Measurements from ENCODE around the gene MMP2. TPM values are rescaled to one million over a fixed set of nuclear protein-coding genes. Genes with fewer than 3 reads are reported as not detected.

MMP2 gene
- total and polyA plus RNA-seq, 4 experiments from 2014 or later: 0.55 to 0.84 TPM; not detected in 2

GRCh38 chr16:55476625-55477533, 2.1 kb upstream of the MMP2 start:
- Mint-ChIP-seq H3K9me3 (no peaks in the 10 kb centered on the region), H3K4me1 (peaks cover 0 to 5% (median 0%) of the 10 kb centered on the region in 4 donors), H3K4me3 (no peak overlapping the region), H3K27ac (peak overlapping the region in 1 of 7 donors; percentile 18), H3K27me3 (peaks cover 25 to 31% of the 10 kb centered on the region in 2 donors), H3K36me3 (no peaks in the 10 kb centered on the region)
- Histone ChIP-seq H3K36me3 (ENCODE audit: insufficient read depth, low read length) (no peaks in the 10 kb centered on the region), H3K9me3 (ENCODE audit: control insufficient read depth in 1 of 2, low read length in 2 of 2) (no peaks in the 10 kb centered on the region), H3K27me3 (ENCODE audit: insufficient read depth, low read length) (peaks cover 3% of the 10 kb centered on the region), H3K27ac (ENCODE audit: low read depth, low read length) (no peak overlapping the region), H3K4me3 (ENCODE audit: low read length in 2 of 2) (no peak overlapping the region), H3K4me1 (ENCODE audit: insufficient read depth, low read length) (no peaks in the 10 kb centered on the region)
- no peak for DNase-seq
- intact Hi-C loops (cut with micrococcal nuclease): no loop called here
- CTCF ChIA-PET (ENCODE audit: partially characterized antibody): interaction anchor here (1.4 to 4.2 kb wide), 2 partner anchors 12 kb away, joined by 3 to 30 read pairs; no protein-coding TSS in a partner anchor
- POLR2A ChIA-PET (ENCODE audit: partially characterized antibody): no interaction called here

- Mint-ChIP-seq H3K9me3 (no peaks in the 10 kb centered on the region), H3K4me3 (no peak overlapping the region), H3K4me1 (peaks cover 0 to 5% (median 0%) of the 10 kb centered on the region in 4 donors), H3K27me3 (peaks cover 25 to 30% of the 10 kb centered on the region in 2 donors), H3K36me3 (no peaks in the 10 kb centered on the region), H3K27ac (no peak overlapping the region)
- POLR2A ChIA-PET (ENCODE audit: partially characterized antibody): no interaction called here
- no peak overlapping the region for H3K27ac ChIP-seq (ENCODE audit: low read depth, low read length)
- no peaks in the 10 kb centered on the region for H3K36me3 ChIP-seq (ENCODE audit: insufficient read depth, low read length)
- CTCF ChIA-PET (ENCODE audit: partially characterized antibody): interaction anchor here (1.4 kb wide), 1 partner anchor 13 kb away, joined by 3 read pairs; no protein-coding TSS in a partner anchor
- H3K27me3 ChIP-seq (ENCODE audit: insufficient read depth, low read length): peaks cover 3% of the 10 kb centered on the region
- intact Hi-C loops (cut with micrococcal nuclease): no loop called here
- no peak overlapping the region for H3K4me3 ChIP-seq (ENCODE audit: low read length in 2 of 2)
- H3K9me3 ChIP-seq (ENCODE audit: control insufficient read depth in 1 of 2, low read length in 2 of 2): no peaks in the 10 kb centered on the region
- no peaks in the 10 kb centered on the region for H3K4me1 ChIP-seq (ENCODE audit: insufficient read depth, low read length)
- DNase-seq: no peak
Observed at GRCh38 chr16:55477736-55478135, 1.3 kb upstream of the MMP2 start.

- peaks cover 25 to 34% of the 10 kb centered on the region in 2 donors for H3K27me3 Mint-ChIP-seq
- H3K4me1 Mint-ChIP-seq: peaks cover 0 to 5% (median 0%) of the 10 kb centered on the region in 4 donors
- Histone ChIP-seq H3K27me3 (ENCODE audit: insufficient read depth, low read length) (peaks cover 3% of the 10 kb centered on the region), H3K36me3 (ENCODE audit: insufficient read depth, low read length) (no peaks in the 10 kb centered on the region), H3K4me3 (ENCODE audit: low read length in 2 of 2) (no peak overlapping the region), H3K4me1 (ENCODE audit: insufficient read depth, low read length) (no peaks in the 10 kb centered on the region), H3K9me3 (ENCODE audit: control insufficient read depth in 1 of 2, low read length in 2 of 2) (no peaks in the 10 kb centered on the region), H3K27ac (ENCODE audit: low read depth, low read length) (no peak overlapping the region)
- CTCF ChIA-PET (ENCODE audit: partially characterized antibody): interaction anchor here (3.0 kb wide), 1 partner anchor 14 kb away, joined by 12 read pairs; no protein-coding TSS in a partner anchor
- H3K27ac Mint-ChIP-seq: no peak overlapping the region
- POLR2A ChIA-PET (ENCODE audit: partially characterized antibody): no interaction called here
- no peak overlapping the region for H3K4me3 Mint-ChIP-seq
- H3K9me3 Mint-ChIP-seq: no peaks in the 10 kb centered on the region
- no peak for DNase-seq
- H3K36me3 Mint-ChIP-seq: no peaks in the 10 kb centered on the region
- intact Hi-C loops (cut with micrococcal nuclease): no loop called here
Observed at GRCh38 chr16:55479430-55480140, 587 bp downstream of the MMP2 start.

DNA sequence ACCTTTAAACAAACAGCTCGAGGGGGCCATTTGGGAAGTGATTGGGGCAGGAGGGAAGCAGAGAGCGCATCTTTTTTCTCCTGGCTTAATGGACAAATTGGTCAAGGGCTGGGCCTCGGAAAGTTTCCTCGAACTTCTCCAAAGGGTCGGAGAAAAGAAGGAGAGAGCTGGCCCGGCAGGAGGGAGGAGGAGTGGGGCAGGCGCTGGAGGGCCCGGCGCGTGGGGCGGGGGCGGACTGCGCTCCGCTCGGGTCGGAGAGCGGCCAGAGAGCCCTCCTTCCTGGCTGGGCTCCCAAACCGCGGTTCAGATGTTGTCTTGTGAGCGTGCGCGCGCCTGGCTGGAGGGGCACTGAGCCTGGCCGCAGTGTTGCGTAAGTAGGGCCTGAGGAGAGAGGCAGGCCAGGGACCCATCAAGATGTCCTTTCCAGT, 1.2 kb downstream of the MMP2 start:
- intact Hi-C loops (cut with micrococcal nuclease): no loop called here
- Histone ChIP-seq H3K36me3 (ENCODE audit: insufficient read depth, low read length) (no peaks in the 10 kb centered on the region), H3K4me3 (ENCODE audit: low read length in 2 of 2) (no peak overlapping the region), H3K9me3 (ENCODE audit: control insufficient read depth in 1 of 2, low read length in 2 of 2) (no peaks in the 10 kb centered on the region), H3K4me1 (ENCODE audit: insufficient read depth, low read length) (no peaks in the 10 kb centered on the region), H3K27me3 (ENCODE audit: insufficient read depth, low read length) (peaks cover 3% of the 10 kb centered on the region), H3K27ac (ENCODE audit: low read depth, low read length) (no peak overlapping the region)
- peaks cover 0 to 5% (median 0%) of the 10 kb centered on the region in 4 donors for H3K4me1 Mint-ChIP-seq
- no peaks in the 10 kb centered on the region for H3K36me3 Mint-ChIP-seq
- CTCF ChIA-PET (ENCODE audit: partially characterized antibody): interaction anchor here (3.0 kb wide), 1 partner anchor 15 kb away, joined by 12 read pairs; no protein-coding TSS in a partner anchor
- POLR2A ChIA-PET (ENCODE audit: partially characterized antibody): no interaction called here
- DNase-seq: no peak
- H3K4me3 Mint-ChIP-seq: no peak overlapping the region
- H3K27ac Mint-ChIP-seq: no peak overlapping the region
- no peaks in the 10 kb centered on the region for H3K9me3 Mint-ChIP-seq
- H3K27me3 Mint-ChIP-seq: peaks cover 25 to 34% of the 10 kb centered on the region in 2 donors

DNA sequence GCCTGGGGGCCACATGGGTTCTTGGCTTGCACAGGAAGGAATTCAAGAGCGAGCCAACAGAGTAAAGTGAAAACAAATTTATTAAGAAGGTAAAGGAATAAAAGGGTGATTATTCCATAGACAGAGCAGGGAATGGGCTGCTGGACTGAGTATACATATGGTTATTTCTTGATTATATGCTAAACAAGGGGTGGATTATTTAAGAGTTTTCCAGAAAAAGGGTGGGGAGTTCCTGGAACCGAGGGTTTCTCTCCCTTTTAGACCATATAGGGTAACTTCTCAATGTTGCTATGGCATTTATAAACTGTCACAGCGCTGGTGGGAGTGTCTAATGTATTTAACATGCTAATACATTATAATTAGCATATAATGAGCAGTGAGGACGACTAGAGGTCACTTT, 2.0 kb downstream of the MMP2 start:
- CTCF ChIA-PET (ENCODE audit: partially characterized antibody): interaction anchor here (3.0 kb wide), 1 partner anchor 16 kb away, joined by 12 read pairs; no protein-coding TSS in a partner anchor
- H3K9me3 ChIP-seq (ENCODE audit: control insufficient read depth in 1 of 2, low read length in 2 of 2): no peaks in the 10 kb centered on the region
- peaks cover 0 to 2% (median 0%) of the 10 kb centered on the region in 8 donors for H3K9me3 Mint-ChIP-seq

GRCh38 chr16:55482056-55482455, 3.1 kb downstream of the MMP2 start:
- peaks cover 3% of the 10 kb centered on the region for H3K27me3 ChIP-seq (ENCODE audit: insufficient read depth, low read length)
- peaks cover 0 to 5% (median 0%) of the 10 kb centered on the region in 4 donors for H3K4me1 Mint-ChIP-seq
- ChIA-PET POLR2A (ENCODE audit: partially characterized antibody) (no interaction called here), CTCF (ENCODE audit: partially characterized antibody) (interaction anchor here (3.0 kb wide), 1 partner anchor 17 kb away, joined by 12 read pairs; no protein-coding TSS in a partner anchor)
- no peak overlapping the region for H3K27ac Mint-ChIP-seq
- H3K9me3 Mint-ChIP-seq: peaks cover 0 to 2% (median 0%) of the 10 kb centered on the region in 8 donors
- no peak for DNase-seq
- H3K36me3 Mint-ChIP-seq: no peaks in the 10 kb centered on the region
- H3K4me1 ChIP-seq (ENCODE audit: insufficient read depth, low read length): no peaks in the 10 kb centered on the region
- H3K27me3 Mint-ChIP-seq: peaks cover 25 to 30% of the 10 kb centered on the region in 2 donors
- H3K27ac ChIP-seq (ENCODE audit: low read depth, low read length): no peak overlapping the region
- intact Hi-C loops (cut with micrococcal nuclease): no loop called here
- H3K9me3 ChIP-seq (ENCODE audit: control insufficient read depth in 1 of 2, low read length in 2 of 2): no peaks in the 10 kb centered on the region
- H3K4me3 ChIP-seq (ENCODE audit: low read length in 2 of 2): no peak overlapping the region
- H3K4me3 Mint-ChIP-seq: no peak overlapping the region
- H3K36me3 ChIP-seq (ENCODE audit: insufficient read depth, low read length): no peaks in the 10 kb centered on the region

More for the DNA sequence above, 2.0 kb downstream of the MMP2 start:
- Mint-ChIP-seq H3K27ac (no peak overlapping the region), H3K4me1 (peaks cover 0 to 5% (median 0%) of the 10 kb centered on the region in 4 donors), H3K36me3 (no peaks in the 10 kb centered on the region), H3K27me3 (peaks cover 25 to 34% of the 10 kb centered on the region in 2 donors), H3K4me3 (no peak overlapping the region)
- intact Hi-C loops (cut with micrococcal nuclease): no loop called here
- Histone ChIP-seq H3K27ac (ENCODE audit: low read depth, low read length) (no peak overlapping the region), H3K4me3 (ENCODE audit: low read length in 2 of 2) (no peak overlapping the region), H3K4me1 (ENCODE audit: insufficient read depth, low read length) (no peaks in the 10 kb centered on the region), H3K36me3 (ENCODE audit: insufficient read depth, low read length) (no peaks in the 10 kb centered on the region), H3K27me3 (ENCODE audit: insufficient read depth, low read length) (peaks cover 3% of the 10 kb centered on the region)
- no peak for DNase-seq
- POLR2A ChIA-PET (ENCODE audit: partially characterized antibody): no interaction called here

Measured in CD4-positive, alpha-beta memory T cell (primary cell).